AG04450 (cell line): ENCODE data around the gene HADHA. TPM values are rescaled to one million over a fixed set of nuclear protein-coding genes. Genes with fewer than 3 reads are reported as not detected.

Experiments used
- CTCF ChIA-PET: fragments of 300-600, 350-600 bp; formaldehyde crosslinking; extraction: SDS; loops from one replicate; lab custom pipeline; 2022; ENCODE audit warnings: antibody characterized with exemption, inconsistent platforms; lab: Charles Lee
- POLR2A ChIA-PET: fragments of 350-600 bp; formaldehyde crosslinking; extraction: SDS; loops from one replicate; lab custom pipeline; 2021; ENCODE audit warnings: antibody characterized with exemption, inconsistent platforms; lab: Yijun Ruan, JAX
- DNase-seq: peaks from one replicate; pipeline ENCODE4 v3.0.0-alpha.2; 2011; ENCODE audit warnings: low read depth, low spot score
- H3K27ac ChIP-seq: one replicate; pipeline ENCODE4 v1.5.1; 2012; ENCODE audit warnings: low read depth, low read length, control low read depth
- H3K27me3 ChIP-seq: one replicate; pipeline ENCODE4 v1.6.0; 2012; ENCODE audit warnings: low read length; ENCODE audit not compliant: control insufficient read depth, insufficient read depth
- H3K4me3 ChIP-seq: 2 replicates; pipeline ENCODE4 v1.5.1; 2011; ENCODE audit warnings: mild to moderate bottlenecking, low read depth, low read length, control low read depth
- H3K9me3 ChIP-seq: 2 replicates; pipeline ENCODE4 v1.5.1; 2012; ENCODE audit warnings: low read length; ENCODE audit not compliant: control insufficient read depth, insufficient read depth
- CTCF ChIP-seq: IDR thresholded peaks from 2 replicates; pipeline ENCODE4 v1.5.1; 2011; ENCODE audit warnings: low read depth, low read length, control low read depth, inconsistent platforms
- polyA plus RNA-seq: library from polyadenylated mRNA; depleted of rRNA; stranded (reverse); fragments of >200 nt; gene quantifications from 2 replicates; pipeline ENCODE4 v1.2.3, GENCODE V29; 2011

Gene HADHA
- polyA plus RNA-seq, 1 experiment: 172 TPM

GRCh38 chr2:26191316-26192159 lies 52.9 kb downstream of the HADHA start:
- H3K27ac ChIP-seq: no peak overlapping the region
- no peaks in the 10 kb centered on the region for H3K27me3 ChIP-seq
- no peaks in the 10 kb centered on the region for H3K9me3 ChIP-seq
- TF ChIP-seq CTCF: no peak
- ChIA-PET CTCF (no interaction called here), POLR2A (no interaction called here)
- H3K4me3 ChIP-seq: no peak overlapping the region
- DNase-seq: no peak

GRCh38 chr2:26190369-26190768 lies 54.1 kb downstream of the HADHA start:
- Histone ChIP-seq H3K27me3 (no peaks in the 10 kb centered on the region), H3K9me3 (no peaks in the 10 kb centered on the region), H3K27ac (no peak overlapping the region), H3K4me3 (no peak overlapping the region)
- ChIA-PET CTCF (no interaction called here), POLR2A (no interaction called here)
- no peak for DNase-seq
- TF ChIP-seq CTCF: no peak

GRCh38 chr2:26189751-26190150 lies 54.7 kb downstream of the HADHA start:
- DNase-seq: no peak
- no peaks in the 10 kb centered on the region for H3K9me3 ChIP-seq
- no peaks in the 10 kb centered on the region for H3K27me3 ChIP-seq
- CTCF ChIA-PET: no interaction called here
- TF ChIP-seq CTCF: no peak
- H3K27ac ChIP-seq: no peak overlapping the region
- no peak overlapping the region for H3K4me3 ChIP-seq
- POLR2A ChIA-PET: no interaction called here

- Histone ChIP-seq H3K27ac (no peak overlapping the region), H3K27me3 (no peaks in the 10 kb centered on the region), H3K9me3 (no peaks in the 10 kb centered on the region), H3K4me3 (no peak overlapping the region)
- ChIA-PET POLR2A (no interaction called here), CTCF (no interaction called here)
- DNase-seq: no peak
- no peak for TF ChIP-seq CTCF
Measured at GRCh38 chr2:26189123-26189522, 55.3 kb downstream of the HADHA start.

GRCh38 chr2:26187537-26188104 lies 56.8 kb downstream of the HADHA start:
- TF ChIP-seq CTCF: no peak
- Histone ChIP-seq H3K4me3 (no peak overlapping the region), H3K9me3 (no peaks in the 10 kb centered on the region), H3K27me3 (no peaks in the 10 kb centered on the region), H3K27ac (no peak overlapping the region)
- POLR2A ChIA-PET: no interaction called here
- CTCF ChIA-PET: no interaction called here
- DNase-seq: no peak
